GM08714 (cell line): ENCODE data around the gene UTP20.

Experiments used
- H3K4me3 ChIP-seq: fragments of 200-500 bp; sonication (Bioruptor generic); 2 replicates; pipeline ENCODE4 v1.5.1; 2014; ENCODE audit warnings: mild to moderate bottlenecking, low read length, inconsistent platforms
- ZNF274 ChIP-seq: IDR thresholded peaks from 2 replicates; pipeline ENCODE4 v1.6.1; 2012; ENCODE audit warnings: mild to moderate bottlenecking, low read depth, low read length

UTP20 gene

DNA sequence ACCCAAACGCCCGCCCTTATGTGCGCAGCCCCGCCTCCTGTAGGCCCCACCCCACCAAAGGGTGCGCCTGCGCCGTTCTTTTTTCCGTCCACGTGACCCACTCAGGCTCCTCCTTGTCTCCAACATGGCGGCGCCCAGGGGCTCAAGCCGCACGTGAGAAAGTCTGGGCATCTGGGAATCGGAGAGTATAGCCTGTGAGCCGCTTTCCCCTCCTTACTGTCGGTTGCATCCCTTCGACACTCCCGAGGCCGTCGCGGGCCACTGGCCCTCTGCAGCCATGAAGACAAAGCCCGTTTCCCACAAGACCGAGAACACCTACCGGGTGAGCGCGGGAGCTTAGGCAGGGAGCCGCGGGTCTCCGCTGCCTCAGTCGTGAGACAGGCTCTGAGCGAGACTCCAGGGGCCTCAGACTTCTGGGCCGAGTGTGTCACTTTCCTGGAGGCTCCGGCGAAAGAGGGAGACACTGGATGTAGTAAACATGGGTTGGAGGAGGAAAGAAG is at the start of gene UTP20:
Gene UTP20 (plus strand): TSS at position 100 of the 500 bp plus-strand sequence. CDS start 178 bp downstream, at position 278.
- peak within 1 kb of the TSS; percentile 96 for H3K4me3 ChIP-seq
- no peak for TF ChIP-seq ZNF274

- no peak overlapping the region for H3K4me3 ChIP-seq
- no peak for TF ChIP-seq ZNF274
Observed at GRCh38 chr12:101230547-101230946, 49.4 kb upstream of the UTP20 start.

GRCh38 chr12:101231636-101232035 is 48.3 kb upstream of the UTP20 start:
- no peak for TF ChIP-seq ZNF274
- H3K4me3 ChIP-seq, result no peak overlapping the region

DNA sequence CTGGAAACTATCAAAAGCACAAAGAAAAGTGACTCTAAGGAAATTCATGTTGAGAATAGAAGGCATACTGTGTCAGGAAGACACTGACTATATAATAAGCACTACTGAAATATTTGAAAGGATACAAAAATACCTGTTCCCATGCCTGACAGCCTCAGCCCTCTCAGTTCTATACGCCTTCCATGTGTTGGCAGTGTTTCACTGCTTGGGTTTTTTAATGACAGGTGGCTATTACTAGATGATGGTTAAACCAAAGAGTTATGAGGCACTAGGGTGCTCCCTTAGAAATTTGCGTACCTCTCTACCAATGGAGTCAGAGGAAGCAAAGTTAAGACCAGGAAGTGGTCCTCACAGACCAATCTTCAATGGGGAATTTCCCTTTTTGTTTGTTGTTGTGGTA is 44.2 kb upstream of the UTP20 start:
- TF ChIP-seq ZNF274, result no peak

DNA sequence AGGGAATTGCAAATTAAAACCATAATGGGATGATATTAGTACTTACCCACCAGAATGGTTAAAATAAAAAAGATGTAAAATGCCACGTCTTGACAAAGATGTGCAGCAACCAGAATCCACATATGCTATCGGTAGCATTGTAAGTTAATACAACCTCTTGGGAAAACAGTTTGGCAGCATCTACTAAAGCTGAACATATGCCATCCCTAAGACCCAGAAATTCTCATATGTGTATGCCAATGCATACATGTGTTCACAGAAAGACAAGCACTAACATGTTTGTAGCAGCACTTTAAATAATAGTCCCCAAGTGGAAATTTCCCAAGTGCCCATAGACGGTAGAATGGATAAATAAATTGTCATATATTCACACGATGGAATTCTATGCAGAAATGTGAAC is 41.6 kb upstream of the UTP20 start:
- no peak overlapping the region for H3K4me3 ChIP-seq
- TF ChIP-seq ZNF274, result no peak

More for the DNA sequence above, 44.2 kb upstream of the UTP20 start:
- H3K4me3 ChIP-seq, result no peak overlapping the region

DNA sequence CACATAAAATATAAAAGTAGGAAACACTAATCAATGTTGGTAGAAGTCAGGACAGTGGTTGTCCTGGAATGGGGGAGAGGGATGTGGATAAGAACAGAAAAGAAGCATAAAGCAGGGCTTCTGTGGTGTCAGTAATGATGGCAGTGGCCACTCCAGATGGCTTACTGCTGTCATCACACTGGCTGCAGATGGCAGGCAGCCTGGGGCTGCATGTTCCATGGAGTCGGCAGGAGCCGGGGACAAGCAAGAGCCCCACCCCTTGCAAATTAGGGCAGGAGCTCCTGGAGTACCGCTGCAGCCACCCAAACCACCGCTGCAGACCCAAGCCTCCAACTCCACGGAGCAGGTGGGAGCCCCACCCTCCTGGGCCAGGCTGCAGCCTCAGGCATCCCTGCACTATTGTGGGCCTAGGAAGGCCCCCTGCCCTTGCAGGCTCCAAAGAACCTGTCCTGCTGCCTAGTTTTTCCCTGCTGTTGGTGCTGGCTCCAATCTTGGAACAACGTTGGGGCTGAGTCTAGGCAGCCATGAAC is 41.0 kb upstream of the UTP20 start:
- no peak for TF ChIP-seq ZNF274
- H3K4me3 ChIP-seq, result no peak overlapping the region

DNA sequence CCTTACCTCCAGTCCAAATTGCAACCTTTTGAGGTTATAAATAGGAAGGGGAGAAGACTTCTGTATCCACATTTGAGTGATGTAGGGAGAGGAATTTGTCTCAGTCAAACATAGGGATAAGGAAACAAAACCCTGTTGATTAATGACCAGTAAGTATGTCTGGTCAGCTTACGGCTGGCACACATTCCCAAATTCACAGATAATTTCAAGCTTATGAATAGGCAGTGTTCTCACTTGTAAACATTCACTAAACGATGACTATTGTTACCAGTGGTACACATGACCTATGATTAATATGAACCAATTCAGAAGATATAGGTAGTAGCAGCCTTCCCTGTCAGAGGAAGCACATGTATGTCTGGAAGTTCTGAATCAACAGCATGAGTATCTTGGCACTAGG is 36.8 kb upstream of the UTP20 start:
- no peak overlapping the region for H3K4me3 ChIP-seq
- no peak for TF ChIP-seq ZNF274

DNA sequence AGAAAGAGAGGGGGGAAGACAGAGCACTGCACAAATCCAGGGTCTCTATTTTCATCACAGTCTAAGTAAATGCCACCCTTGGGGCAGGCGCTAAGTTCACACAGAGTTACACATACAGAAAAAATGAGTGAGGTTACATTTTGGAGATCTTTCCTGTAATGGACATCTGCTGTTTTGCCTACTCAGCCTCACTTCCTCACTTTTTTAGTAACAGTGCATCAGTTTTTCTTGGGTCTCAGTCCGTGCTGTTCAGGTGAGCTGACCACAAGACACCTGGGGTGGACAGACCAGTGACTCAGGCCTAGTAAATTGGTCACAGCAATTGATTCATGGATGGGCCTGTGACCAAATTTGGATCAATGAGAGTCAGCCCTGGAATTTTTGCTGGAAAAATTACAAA is 36.3 kb upstream of the UTP20 start:
- TF ChIP-seq ZNF274, result no peak
- no peak overlapping the region for H3K4me3 ChIP-seq

DNA sequence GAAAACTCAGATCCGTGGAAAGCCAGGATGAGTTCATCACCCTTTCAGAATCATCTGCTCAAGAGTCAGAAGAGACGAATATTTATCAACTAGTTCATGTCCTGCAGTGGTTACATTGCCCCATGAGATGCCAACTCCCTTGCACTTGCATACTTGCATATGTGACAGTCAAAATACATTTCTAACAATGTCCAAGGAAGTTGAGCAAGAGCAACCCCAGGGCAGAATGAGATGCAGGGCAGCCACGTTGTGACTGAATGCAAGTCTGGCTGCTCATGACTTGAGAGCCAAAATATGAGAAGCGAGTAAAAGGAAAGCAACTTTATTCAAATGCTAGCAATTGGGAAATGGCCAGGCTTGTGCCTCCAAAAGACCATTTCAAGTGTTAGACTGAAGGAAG is 23.6 kb upstream of the UTP20 start:
- no peak overlapping the region for H3K4me3 ChIP-seq
- no peak for TF ChIP-seq ZNF274

- H3K4me3 ChIP-seq, result no peak overlapping the region
- no peak for TF ChIP-seq ZNF274
Observed at GRCh38 chr12:101257357-101257756, 22.5 kb upstream of the UTP20 start.

- H3K4me3 ChIP-seq, result no peak overlapping the region
- TF ChIP-seq ZNF274, result no peak
Observed at GRCh38 chr12:101267111-101267510, 12.8 kb upstream of the UTP20 start.

- H3K4me3 ChIP-seq, result no peak overlapping the region
- no peak for TF ChIP-seq ZNF274
Observed at GRCh38 chr12:101276433-101276832, 3.5 kb upstream of the UTP20 start.

- no peak overlapping the region for H3K4me3 ChIP-seq
- no peak for TF ChIP-seq ZNF274
Observed at GRCh38 chr12:101277443-101277842, 2.5 kb upstream of the UTP20 start.

- H3K4me3 ChIP-seq, result no peak overlapping the region
- TF ChIP-seq ZNF274, result no peak
Observed at GRCh38 chr12:101287357-101287756, 7.5 kb downstream of the UTP20 start.

DNA sequence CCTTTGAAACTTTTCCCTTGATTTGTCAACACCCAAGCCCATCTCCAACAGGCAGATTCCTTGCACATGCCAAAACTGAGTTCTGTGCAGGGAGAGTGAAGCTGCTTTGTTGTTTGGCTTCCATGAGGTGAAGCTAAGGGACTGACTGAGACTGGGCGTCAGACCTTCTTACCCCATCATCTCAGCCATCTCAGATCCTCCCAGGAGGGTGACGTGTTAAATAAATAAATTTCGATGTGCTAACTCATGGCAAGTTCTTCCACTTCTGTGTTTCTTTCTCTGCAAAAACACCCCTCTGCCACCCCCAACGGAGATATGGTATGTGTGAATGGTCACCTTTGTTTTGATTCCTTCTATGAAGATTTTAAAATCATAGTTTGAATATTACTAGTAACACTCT is 17.8 kb downstream of the UTP20 start:
- no peak overlapping the region for H3K4me3 ChIP-seq
- TF ChIP-seq ZNF274, result no peak

DNA sequence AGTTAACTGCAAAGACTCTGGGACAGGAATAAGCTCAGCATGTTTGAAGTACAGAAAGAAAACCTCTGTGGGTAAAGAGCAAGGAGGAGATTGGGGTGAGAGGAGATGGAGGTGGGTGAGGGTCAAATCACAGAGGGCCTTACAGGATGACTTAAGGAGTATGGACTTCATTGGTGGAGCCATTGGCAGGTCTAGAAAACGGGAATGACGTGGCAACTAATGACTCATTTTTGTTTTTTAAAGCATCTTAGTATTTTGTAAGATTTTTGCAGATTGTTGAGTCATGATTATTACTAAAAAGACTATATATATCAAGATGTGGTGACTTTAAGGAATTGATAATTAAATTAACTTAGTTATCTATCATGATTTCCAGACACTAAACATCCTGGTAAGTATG is 18.5 kb downstream of the UTP20 start:
- no peak overlapping the region for H3K4me3 ChIP-seq
- TF ChIP-seq ZNF274, result no peak
